GM18519 (cell line): ENCODE measurements around the gene TACC3.

Source experiments
- ATAC-seq: cut with Tn5 transposase; IDR thresholded peaks from one replicate; pipeline ENCODE4 v1.9.1; 2021; ENCODE audit warnings: mild to moderate bottlenecking, moderate library complexity; ENCODE audit not compliant: unreplicated experiment, low FRiP score

Gene TACC3

GRCh38 chr4:1721666-1722550, 587 bp downstream of the TACC3 start:
- ATAC-seq, result no peak

GRCh38 chr4:1722551-1723118, 1.3 kb downstream of the TACC3 start:
- ATAC-seq, result no peak

GRCh38 chr4:1723131-1723801, 1.9 kb downstream of the TACC3 start:
- ATAC-seq, result no peak

- ATAC-seq, result no peak
These were observed 4.2 kb downstream of the TACC3 start for GRCh38 chr4:1725521-1725920.

DNA sequence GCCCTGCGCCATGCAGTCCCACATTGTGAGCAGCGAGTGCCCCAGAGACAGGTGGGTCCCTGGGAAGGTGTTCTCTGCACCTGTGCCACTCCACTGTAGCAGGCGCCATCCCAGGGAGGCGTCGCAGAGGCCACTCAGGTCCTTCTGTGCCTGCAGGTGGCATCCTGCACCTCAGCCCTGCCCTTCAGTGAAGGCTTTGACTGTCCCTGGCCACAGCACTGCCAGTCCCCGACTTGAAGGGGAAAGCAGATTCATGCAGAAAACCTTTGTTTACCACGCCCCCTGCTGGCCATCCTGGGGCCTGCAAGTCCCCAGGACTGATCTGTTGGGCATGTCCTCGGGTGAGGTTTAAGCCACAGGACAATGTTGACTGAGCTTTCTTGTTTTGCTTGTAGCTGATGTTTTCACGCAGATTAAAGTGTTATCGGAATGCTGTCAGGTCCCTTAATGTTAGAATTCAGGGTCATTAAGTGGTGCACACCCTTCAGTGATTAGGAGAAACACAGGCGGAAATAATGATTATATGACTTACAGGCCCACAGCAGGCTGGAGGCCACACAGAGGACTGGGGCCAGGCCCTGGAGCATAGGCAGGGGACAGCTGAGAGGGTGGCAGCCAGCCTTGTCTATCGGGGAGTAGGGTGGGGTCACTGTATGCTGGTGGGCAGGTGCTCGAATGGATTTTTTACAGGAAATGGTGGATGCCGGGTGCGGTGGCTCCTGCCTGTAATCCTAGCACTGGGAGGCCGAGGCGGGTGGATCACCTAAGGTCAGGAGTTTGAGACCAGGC, 5.0 kb downstream of the TACC3 start:
- ATAC-seq, result no peak

DNA sequence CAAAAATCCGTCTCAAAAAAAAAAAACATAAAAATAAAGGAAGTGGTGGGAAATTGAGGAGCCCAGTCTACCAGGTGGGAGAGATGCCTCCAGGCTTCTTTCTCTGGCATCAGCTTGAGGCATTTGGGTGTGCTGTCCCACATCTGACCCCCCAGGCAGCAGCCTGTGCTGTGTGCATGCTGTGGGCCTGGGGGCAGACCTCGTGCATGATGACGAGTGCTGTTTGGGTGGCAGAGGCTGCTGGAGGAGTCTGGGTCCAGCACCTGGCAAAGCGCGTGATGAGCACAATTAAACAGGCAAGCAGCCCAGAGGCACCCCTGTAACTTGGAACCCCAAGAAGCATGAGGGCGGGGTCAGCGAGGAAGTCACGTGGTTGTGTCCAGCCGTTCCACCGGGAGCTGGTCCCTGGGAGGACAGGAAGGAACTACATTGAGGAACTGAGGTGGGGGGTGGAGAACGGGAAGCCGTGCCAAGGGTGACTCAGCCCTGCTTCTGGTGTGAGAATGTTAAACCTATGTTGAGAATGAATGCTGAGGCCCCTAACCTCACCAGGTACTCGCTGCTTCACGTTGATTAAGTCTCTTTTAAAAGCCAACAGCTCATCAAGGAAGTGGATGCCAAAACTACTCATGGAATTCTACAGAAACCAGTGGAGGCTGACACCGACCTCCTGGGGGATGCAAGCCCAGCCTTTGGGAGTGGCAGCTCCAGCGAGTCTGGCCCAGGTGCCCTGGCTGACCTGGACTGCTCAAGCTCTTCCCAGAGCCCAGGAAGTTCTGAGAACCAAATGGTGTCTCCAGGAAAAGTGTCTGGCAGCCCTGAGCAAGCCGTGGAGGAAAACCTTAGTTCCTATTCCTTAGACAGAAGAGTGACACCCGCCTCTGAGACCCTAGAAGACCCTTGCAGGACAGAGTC, 6.1 kb downstream of the TACC3 start:
- ATAC-seq, result no peak

GRCh38 chr4:1728061-1728980, 7.0 kb downstream of the TACC3 start:
- ATAC-seq, result no peak

DNA sequence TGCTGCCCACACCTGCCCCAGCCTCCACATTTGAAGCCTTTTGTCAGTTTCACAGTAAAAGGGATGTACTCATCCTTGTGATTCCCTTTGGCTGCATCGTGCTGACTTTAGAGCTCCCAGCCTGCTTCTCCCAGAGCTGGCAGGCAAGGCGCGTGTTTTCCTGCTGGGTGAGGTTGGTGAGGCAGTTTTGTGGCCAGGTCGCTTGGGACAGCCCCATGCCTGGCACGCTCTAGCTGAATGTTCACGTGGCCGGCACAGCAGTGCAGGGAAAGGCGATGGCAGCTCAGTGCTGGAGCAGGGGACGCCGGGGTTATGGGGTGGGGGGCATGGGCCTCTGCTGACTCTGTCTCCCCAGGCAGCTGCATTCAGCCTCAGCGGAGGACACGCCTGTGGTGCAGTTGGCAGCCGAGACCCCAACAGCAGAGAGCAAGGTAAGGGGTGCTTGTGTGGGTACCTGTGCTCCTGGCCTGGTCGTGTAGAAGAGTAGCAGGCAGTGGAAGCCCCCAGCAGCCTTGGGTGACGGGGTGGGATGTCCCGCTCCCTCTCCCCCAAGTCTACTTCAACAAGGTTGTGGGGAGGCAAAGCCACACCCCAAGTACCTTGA, 9.3 kb downstream of the TACC3 start:
- no peak for ATAC-seq

- no peak for ATAC-seq
These were observed 9.9 kb downstream of the TACC3 start for GRCh38 chr4:1731180-1731579.

- no peak for ATAC-seq
These were observed 11.6 kb downstream of the TACC3 start for GRCh38 chr4:1732911-1733310.

GRCh38 chr4:1735215-1735614, 13.9 kb downstream of the TACC3 start:
- no peak for ATAC-seq

DNA sequence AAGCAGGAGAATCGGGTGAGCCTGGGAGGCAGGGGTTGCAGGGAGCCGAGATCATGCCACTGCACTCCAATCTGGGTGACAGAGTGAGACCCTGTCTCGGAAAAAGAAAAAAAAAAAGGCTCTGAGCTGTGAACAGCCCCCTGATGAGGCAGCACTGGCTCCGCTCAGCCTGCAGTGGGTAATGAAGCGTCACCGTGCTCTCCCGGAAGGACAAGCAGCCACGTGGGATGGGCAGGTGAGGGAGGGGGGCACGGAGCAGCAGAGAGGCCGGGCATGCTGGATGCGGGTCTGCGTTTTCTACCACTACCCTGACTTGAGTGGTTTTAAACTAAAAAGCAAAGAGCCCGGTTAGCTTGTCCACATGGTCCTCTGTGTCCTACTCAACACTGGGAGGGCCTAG, 15.5 kb downstream of the TACC3 start:
- no peak for ATAC-seq

GRCh38 chr4:1737666-1738065, 16.3 kb downstream of the TACC3 start:
- no peak for ATAC-seq

DNA sequence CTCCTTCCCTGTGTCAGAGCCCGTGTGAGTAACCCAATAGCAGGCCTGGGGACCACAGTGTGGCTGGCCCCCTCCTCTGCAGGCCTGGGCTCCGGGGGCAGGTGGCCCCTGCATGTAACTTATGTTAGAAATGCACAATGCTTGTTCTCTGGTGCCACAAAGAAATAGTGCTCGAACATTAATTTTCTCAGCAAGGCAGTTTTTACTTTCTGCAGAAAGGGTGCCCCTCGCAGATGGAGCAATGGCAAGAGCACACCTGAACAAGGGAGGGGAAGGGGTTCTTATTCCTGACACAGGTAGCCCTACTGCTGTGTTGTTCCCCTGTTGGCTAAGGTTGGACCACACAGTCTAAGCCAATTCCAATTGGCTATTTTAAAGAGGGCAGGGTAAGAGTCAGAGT, 17.1 kb downstream of the TACC3 start:
- ATAC-seq, result no peak

GRCh38 chr4:1739358-1739757, 18.0 kb downstream of the TACC3 start:
- ATAC-seq, result no peak

DNA sequence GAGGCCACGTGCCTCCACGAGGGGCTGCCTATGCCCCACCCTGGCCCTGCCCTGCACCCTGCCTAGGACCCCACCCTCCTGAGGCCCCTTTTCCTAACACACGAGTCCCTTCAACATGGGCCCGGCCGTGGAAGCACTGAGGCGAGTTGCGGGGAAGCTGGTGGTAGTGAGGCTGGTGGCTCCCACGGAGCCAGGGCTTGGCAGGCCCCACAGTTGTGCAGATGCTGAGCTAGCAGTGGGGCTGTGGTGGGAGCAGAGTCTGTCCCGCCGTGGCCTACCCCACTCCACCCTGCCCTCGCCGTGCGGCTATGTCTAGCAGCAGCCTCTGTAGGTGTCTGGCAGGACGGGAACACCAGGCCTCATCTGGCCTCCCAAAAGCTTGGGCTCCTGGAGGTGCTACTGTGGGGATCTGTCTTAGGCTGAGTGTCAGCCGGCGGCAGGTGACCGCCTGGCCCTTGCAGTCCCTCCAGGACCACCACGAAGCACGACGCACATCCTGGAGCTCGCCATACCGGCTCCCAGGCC, 18.8 kb downstream of the TACC3 start:
- ATAC-seq, result no peak

DNA sequence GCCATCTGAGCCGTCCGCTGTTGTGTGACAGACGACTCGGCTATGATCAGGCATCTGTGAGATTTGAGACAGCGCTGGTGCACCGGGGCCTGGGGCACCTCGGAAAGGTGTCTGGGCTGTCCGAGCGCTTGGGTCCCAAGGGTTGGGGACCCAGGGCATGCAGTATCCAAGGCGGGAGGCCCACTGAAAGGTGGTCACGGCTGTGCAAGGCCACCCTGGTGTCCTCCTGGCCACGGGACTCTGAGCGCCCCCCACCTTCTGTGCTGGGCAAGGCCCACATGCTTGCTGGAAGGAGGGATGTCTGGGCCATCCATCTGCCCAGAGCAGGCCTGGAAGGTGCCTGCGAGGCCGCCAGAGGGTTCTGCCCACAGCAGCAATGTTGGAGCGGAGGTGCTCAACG, 19.9 kb downstream of the TACC3 start:
- ATAC-seq, result no peak

DNA sequence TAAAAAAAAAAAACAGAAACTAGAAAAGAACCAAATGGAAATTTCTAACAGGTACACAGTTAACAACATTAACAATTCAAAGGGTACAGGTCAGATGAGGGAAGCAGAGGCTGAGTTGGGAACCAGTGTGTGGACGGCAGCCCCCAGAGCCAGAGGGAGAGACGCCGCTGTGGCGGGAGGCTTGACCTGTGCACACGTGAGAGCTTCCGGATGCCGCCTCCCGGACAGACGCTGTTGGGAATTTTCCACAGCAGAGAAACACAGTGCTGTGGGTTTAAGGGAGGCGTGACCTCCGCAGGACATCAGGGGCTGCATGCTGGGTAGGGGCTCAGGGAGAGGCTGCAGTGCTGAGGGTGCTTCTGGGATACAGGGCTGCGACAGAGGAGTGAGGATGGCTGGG, 22.2 kb downstream of the TACC3 start:
- ATAC-seq, result no peak
